Kasumi-1 (cell line): ENCODE measurements around the gene CDC42SE1.
"Not testable (repeated sequence)": the region's sequence is repeated elsewhere in the genome, so short reads cannot be mapped to it uniquely, and the experiment has no call there.

Experiments
- DNase-seq, 2 experiments: peaks; one replicate each; lab custom pipeline; 2025; lab: John Stamatoyannopoulos, UW

CDC42SE1 gene, protein sequence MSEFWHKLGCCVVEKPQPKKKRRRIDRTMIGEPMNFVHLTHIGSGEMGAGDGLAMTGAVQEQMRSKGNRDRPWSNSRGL

GRCh38 chr1:151059109-151060006 is at the start of gene CDC42SE1:
Gene CDC42SE1, minus strand, starts transcription at chr1:151059622. Its CDS starts 3,892 bp downstream, at chr1:151055730.
- peak; percentile 89 to 91 for DNase-seq

DNA sequence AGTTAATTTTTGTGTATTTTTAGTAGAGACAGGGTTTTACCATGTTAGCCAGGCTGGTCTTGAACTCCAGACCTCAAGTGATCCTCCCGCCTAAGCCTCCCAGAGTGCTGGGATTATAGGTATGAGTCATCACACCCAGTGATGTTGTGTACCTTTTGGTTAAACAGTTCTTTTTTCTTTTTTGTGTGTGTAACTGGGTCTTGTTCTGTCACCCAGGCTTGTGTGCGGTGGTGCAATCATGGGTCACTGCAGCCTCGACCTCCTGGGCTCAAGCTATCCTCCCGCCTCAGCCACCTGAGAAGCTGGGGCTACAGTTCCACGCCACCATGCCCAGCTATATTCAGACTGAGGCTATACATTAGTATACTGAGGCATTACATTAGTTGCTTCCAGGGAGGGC is 48.9 kb upstream of the CDC42SE1 start:
- no peak for DNase-seq

GRCh38 chr1:151106894-151107293 is 47.5 kb upstream of the CDC42SE1 start:
- no peak for DNase-seq

DNA sequence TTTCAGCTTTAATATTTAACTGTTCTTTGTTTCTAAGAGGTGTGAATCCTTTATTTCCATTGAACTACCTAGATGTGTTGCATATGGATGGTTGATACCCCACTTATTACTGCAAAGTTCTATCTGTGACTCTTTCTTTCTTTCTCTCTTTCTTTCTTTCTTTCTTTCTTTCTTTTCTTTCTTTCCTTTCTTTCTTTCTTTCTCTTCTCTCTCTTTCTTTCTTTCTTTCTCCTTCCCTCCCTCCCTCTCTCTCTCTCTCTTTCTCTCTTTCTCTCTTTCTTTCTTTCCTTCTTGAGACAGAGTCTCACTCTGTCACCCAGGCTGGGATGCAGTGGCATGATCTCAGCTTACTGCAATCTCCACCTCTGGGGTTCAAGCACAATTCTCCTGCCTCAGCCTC is 45.2 kb upstream of the CDC42SE1 start:
- DNase-seq, result no peak

DNA sequence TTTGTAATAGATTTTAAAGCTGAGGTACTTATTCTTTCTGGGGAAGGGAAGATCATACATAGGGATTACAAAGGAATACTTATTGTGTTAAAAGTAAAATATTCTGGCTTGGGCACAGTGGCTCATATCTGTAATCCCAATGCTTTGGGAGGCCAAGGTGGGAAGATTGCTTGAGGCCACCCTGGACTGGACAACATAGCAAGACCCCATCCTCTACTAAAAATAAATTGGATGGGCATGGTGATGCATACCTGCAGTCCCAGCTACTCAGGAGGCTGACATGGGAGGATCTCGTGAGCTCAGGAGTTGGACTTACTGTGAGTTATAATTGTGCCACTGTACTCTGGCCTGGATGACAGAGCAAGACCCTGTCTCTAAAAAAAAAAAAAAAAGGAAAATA is 38.7 kb upstream of the CDC42SE1 start:
- DNase-seq, result no peak

DNA sequence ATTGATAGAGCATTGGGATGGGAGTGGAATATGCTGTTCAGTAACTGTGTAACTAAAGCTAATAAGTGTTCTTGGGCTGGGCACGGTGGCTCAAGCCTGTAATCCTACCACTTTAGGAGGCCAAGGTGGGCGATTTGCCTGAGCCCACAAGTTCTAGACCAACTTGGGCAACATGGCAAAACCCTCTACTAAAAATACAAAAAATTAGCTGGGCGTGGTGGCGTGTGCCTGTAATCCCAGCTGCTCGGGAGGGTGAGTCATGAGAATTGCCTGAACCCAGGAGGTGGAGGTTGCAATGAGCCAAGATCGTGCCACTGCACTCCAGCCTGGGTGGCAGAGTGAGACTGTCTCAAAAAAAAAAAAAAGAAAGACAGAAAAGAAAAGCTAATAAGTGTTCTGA is 38.0 kb upstream of the CDC42SE1 start:
- DNase-seq, result not testable (repeated sequence)

DNA sequence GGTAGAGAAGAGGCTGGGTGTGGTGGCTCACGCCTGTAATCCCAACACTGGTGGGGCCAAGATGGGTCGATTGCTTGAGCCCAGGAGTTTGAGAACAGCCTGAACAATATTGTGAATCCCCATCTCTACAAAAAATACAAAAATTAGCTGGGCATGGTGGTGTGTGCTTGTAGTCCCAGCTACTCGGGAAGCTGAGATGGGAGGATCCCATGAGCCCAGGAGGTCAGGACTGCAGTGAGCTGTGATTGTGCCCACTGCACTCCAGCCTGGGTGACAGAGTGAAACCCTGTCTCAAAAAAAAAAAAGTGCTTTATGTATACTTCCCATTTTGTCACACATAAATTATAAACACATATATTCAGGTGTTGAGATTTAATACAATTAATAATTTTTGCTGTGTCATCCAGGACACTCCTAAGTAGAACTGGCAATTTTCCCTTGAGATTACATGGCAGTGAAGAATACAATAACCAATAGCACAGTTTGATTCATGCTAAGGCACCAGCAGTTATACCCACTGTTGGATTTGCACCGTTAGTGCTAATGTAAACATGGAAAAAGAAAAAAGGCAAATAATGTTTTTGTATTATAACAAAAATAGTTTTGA is 26.6 kb upstream of the CDC42SE1 start:
- no peak for DNase-seq

- no peak for DNase-seq
These were observed 12.8 kb upstream of the CDC42SE1 start for GRCh38 chr1:151072224-151072623.

GRCh38 chr1:151070474-151071276 is 11.3 kb upstream of the CDC42SE1 start, which contains the start of gene GABPB2:
Gene GABPB2, plus strand, starts transcription at chr1:151070761. Its CDS starts 17,429 bp downstream, at chr1:151088190.
- peak; percentile 94 to 96 for DNase-seq

DNA sequence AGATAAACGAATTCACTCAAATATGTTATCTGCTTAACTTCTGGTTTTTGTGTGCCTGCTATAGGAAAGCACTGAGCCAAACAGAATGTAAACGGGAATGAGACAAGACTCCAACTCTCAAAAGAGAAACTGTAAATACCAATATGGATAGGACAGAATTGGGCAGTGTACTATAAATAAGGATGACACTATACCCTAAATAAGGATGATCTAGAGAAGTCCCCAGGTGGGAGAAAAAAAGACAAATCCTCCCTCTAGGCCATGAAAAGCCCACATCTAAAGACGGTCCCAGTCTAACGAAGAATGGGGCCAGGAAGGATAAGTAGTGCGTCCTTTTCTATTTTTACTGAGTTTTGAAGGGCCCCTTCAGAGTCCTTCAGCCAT is 9.7 kb upstream of the CDC42SE1 start:
- no peak for DNase-seq

DNA sequence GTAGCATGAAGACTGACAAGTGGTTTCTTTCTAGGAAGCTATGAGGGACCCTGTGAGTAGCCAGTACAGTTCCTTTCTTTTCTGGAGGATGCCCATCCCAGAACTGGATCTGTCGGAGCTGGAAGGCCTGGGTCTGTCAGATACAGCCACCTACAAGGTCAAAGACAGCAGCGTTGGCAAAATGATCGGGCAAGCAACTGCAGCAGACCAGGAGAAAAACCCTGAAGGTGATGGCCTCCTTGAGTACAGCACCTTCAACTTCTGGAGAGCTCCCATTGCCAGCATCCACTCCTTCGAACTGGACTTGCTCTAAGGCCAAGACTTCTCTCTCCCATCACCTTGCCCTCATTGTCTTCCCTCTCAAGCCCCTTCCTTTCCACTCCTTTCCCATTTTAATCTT is 7.8 kb upstream of the CDC42SE1 start:
- no peak for DNase-seq

DNA sequence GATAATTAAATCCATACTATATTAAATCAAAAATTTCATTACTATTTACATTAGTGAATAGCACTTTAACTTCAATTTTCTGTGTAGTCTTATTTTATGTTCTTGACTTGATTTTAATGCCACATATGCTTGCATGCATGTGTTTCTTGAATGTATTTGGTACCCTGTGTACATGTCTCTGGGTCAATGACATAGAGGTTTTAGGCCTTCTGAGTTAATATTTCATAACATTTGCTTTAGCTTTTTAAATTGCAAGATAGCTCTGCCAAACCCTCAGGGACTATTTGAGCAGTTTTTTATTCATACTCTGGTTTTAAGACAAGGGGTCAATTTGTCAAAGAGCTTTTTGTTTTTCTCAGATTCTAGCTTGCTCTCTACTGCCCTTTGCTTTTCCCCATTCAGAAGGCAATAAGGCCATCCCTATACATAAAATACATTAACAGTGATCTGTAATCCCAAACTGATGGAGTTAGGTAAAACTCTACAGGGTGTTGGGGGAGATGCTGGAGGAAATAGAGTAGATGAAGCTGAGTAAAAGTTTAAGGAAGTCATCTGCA is 5.7 kb upstream of the CDC42SE1 start:
- no peak for DNase-seq

DNA sequence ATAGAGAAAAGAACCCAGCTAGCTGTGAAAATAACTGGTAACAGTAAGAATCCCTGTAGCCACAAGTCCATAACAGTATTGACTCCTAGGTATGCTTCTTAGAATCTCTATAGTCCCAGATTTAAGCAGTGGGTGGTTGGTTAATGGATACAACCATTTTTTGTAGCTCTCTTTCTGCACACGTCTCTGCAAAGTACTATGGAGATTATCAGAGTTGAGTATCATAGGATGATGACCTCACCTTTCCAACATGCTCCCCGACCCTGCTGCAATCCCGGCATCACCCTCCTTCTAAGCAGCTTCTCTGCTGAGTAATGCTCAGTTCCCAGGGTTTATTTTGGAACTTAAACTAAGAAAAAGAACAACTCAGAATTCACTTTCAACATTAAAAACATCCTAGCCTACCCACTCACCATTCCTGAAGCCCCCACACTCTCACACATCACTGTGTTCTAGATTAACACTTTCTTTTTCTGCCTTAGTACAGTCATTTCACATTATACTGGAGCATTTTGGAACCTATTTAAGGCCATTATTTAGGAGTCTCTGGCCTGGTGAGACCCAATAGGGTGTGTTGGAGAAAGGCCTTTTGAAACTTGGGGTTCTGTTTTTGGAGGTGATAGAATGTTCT is 3.4 kb upstream of the CDC42SE1 start:
- DNase-seq, result no peak

DNA sequence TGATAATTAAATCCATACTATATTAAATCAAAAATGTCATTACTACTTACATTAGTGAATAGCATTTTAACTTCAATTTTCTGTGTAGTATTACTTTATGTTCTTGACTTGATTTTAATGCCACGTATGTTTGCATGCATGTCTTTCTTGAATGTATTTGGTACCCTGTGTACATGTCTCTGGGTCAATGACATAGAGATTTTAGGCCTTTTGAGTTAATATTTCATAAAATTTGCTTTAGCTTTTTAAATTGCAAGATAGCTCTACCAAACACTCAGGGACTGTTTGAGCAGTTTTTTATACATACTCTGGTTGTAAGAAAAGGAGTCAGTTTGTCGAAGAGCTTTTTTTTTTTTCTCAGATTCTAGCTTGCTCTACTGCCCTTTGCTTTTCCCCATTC is 2.3 kb upstream of the CDC42SE1 start:
- DNase-seq, result no peak

DNA sequence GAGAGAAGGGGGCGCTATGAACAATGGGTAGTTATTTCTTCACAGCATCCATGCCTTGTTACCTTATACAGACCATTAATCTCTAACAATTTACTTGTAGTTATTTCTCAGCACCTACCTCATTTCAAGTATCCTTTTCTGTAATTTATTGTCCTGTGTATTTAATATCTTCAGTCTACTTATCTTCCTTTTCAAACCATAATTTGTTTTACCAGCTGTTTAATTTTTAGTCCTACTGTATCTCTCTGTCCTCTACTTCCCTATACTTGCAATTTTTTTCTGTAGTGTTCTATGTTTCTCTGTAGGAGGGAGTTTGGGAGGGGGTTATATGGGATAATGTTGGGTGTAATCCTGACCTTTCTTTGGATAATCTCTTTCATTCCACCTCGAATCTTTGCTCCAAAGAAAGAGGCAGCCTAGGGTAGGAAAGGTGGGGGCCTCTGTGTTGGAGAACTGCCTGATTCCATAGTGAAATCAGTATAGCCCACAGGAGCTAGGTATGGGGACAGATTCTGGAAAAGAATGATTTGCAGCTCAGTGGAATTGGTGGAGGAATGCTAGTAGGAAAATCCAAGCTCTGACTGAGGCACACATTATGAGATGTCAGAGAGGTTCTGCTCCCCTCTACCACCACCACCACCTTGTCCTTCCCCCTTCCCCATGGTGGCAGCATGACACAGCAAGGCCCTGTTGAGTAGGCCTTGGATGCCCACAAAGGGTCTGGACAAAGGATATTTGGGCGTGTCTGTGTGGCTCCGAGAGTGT is 1.4 kb upstream of the CDC42SE1 start:
- peak in 1 of 2 experiments; percentile 40 for DNase-seq

GRCh38 chr1:151060007-151060656 is 710 bp upstream of the CDC42SE1 start, which contains the start of gene MLLT11:
Gene MLLT11, plus strand, starts transcription at chr1:151060397. Its CDS starts 6,828 bp downstream, at chr1:151067225.
- peak; percentile 41 to 59 for DNase-seq

- DNase-seq, result no peak
These were observed 730 bp downstream of the CDC42SE1 start for GRCh38 chr1:151058692-151059091.

GRCh38 chr1:151056149-151056548 is 3.3 kb downstream of the CDC42SE1 start:
- peak; percentile 28 to 42 for DNase-seq

DNA sequence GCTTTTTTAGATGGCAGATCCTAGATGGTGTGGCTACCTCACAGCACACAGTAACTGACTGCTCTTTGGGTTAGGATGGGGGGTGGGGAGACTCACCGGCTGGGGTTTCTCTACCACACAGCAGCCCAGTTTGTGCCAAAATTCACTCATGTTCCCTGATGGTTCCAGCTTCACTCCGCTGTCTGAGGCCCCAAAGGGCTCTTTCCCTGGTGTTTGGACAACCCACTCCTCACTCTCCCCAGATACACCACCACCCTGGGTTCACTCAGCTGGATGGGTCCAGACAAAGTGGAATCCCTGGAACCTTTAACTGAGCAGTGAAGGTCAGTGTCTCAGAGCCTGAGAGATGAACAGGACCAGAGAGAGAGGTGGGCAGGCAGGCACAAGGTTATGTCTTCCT is 3.8 kb downstream of the CDC42SE1 start:
- DNase-seq, result no peak

- DNase-seq, result no peak
These were observed 4.4 kb downstream of the CDC42SE1 start for GRCh38 chr1:151054971-151055547.
